ENCODE data around the gene FAM186B. TPM values are rescaled to one million over a fixed set of nuclear protein-coding genes. Genes with fewer than 3 reads are reported as not detected.

Gene FAM186B
- polyA plus RNA-seq, 1 of the 3 experiments (the other 2 are of a cell fraction): 0.16 TPM

DNA sequence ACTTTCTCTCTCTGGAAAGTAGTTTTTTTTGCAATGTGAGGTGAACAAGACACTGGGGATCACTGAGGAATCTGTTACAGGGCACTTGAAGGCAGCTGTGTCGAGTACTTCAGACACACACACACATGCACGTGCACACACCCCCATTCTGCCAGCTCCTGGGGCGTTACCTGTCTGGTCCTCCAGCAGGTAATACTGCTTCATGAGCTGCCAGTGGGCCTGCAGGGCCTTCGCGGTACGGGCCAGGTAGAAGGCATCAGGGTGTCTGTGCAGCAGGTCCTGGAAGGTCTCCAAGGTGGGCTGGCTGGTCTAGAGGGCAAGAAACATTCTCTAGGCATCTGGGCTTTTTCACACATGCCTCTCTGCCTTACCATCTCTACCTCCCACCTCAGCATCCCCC, 42.6 kb downstream of the FAM186B start:
- Histone ChIP-seq H2AFZ (ENCODE audit: low read depth) (no peak overlapping the region), H3K27me3 (ENCODE audit: insufficient read depth) (no peaks in the 10 kb centered on the region), H4K20me1 (ENCODE audit: insufficient read depth) (no peaks in the 10 kb centered on the region), H3K4me3 (ENCODE audit: low read depth in 2 of 2, low read length in 1 of 2) (no peak overlapping the region), H3K36me3 (replicated peaks in 1 of 2; ENCODE audit: control insufficient read depth in 1 of 2, insufficient read depth in 2 of 2, low read length in 1 of 2) (peaks cover 19 to 74% of the 10 kb centered on the region in 2 experiments), H3K9me3 (no peaks in the 10 kb centered on the region), H3K9me2 (no peaks in the 10 kb centered on the region), H3F3A (replicated peaks; ENCODE audit: insufficient read depth) (no peaks in the 10 kb centered on the region), H3K79me2 (ENCODE audit: insufficient read depth) (peaks cover 25% of the 10 kb centered on the region), H3K4me2 (no peak overlapping the region), H3K9ac (no peak overlapping the region), H3K4me1 (ENCODE audit: control insufficient read depth in 1 of 2, insufficient read depth in 2 of 2, low read depth in 1 of 2, low read length in 1 of 2) (peaks cover 0 to 11% of the 10 kb centered on the region in 2 experiments; a peak in 3 of 4 replicates), H3K27ac (ENCODE audit: low read depth in 2 of 2, low read length in 1 of 2) (no peak overlapping the region)
- TF ChIP-seq TAF1 (IDR thresholded peaks at IDR 0.05; ENCODE audit: borderline replicate concordance, low read depth, low read length) (no peak), RCOR1 (IDR thresholded peaks at IDR 0.05; ENCODE audit: low read length) (no peak), POLR2AphosphoS5 (IDR thresholded peaks at IDR 0.05; ENCODE audit: low read depth, low read length) (no peak), RFX5 (IDR thresholded peaks at IDR 0.05; ENCODE audit: low read length) (no peak), GABPA (IDR thresholded peaks at IDR 0.05; ENCODE audit: low read depth) (no peak), TEAD4 (IDR thresholded peaks at IDR 0.05; ENCODE audit: borderline replicate concordance, insufficient read depth) (no peak), NRF1 (IDR thresholded peaks at IDR 0.05; ENCODE audit: low read depth, low read length) (no peak), NFIC (IDR thresholded peaks at IDR 0.05; ENCODE audit: borderline replicate concordance) (no peak), EP300 (IDR thresholded peaks at IDR 0.05; ENCODE audit: borderline replicate concordance in 1 of 2, low read depth in 1 of 2, low read length in 1 of 2) (no peak)
- TF ChIP-seq, protein P1, sequence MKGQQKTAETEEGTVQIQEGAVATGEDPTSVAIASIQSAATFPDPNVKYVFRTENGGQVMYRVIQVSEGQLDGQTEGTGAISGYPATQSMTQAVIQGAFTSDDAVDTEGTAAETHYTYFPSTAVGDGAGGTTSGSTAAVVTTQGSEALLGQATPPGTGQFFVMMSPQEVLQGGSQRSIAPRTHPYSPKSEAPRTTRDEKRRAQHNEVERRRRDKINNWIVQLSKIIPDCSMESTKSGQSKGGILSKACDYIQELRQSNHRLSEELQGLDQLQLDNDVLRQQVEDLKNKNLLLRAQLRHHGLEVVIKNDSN (IDR thresholded peaks at IDR 0.05; ENCODE audit: borderline replicate concordance, low read depth): no peak
- TF ChIP-seq, protein P2, sequence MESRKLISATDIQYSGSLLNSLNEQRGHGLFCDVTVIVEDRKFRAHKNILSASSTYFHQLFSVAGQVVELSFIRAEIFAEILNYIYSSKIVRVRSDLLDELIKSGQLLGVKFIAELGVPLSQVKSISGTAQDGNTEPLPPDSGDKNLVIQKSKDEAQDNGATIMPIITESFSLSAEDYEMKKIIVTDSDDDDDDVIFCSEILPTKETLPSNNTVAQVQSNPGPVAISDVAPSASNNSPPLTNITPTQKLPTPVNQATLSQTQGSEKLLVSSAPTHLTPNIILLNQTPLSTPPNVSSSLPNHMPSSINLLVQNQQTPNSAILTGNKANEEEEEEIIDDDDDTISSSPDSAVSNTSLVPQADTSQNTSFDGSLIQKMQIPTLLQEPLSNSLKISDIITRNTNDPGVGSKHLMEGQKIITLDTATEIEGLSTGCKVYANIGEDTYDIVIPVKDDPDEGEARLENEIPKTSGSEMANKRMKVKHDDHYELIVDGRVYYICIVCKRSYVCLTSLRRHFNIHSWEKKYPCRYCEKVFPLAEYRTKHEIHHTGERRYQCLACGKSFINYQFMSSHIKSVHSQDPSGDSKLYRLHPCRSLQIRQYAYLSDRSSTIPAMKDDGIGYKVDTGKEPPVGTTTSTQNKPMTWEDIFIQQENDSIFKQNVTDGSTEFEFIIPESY (IDR thresholded peaks at IDR 0.05; ENCODE audit: borderline replicate concordance, low read depth): no peak
- TF ChIP-seq, protein P3, sequence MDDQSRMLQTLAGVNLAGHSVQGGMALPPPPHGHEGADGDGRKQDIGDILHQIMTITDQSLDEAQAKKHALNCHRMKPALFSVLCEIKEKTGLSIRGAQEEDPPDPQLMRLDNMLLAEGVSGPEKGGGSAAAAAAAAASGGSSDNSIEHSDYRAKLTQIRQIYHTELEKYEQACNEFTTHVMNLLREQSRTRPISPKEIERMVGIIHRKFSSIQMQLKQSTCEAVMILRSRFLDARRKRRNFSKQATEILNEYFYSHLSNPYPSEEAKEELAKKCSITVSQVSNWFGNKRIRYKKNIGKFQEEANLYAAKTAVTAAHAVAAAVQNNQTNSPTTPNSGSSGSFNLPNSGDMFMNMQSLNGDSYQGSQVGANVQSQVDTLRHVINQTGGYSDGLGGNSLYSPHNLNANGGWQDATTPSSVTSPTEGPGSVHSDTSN (IDR thresholded peaks at IDR 0.05): no peak
- TF ChIP-seq, protein P4, sequence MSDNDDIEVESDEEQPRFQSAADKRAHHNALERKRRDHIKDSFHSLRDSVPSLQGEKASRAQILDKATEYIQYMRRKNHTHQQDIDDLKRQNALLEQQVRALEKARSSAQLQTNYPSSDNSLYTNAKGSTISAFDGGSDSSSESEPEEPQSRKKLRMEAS (IDR thresholded peaks at IDR 0.05; ENCODE audit: low read depth): no peak
- TF ChIP-seq, protein P5, sequence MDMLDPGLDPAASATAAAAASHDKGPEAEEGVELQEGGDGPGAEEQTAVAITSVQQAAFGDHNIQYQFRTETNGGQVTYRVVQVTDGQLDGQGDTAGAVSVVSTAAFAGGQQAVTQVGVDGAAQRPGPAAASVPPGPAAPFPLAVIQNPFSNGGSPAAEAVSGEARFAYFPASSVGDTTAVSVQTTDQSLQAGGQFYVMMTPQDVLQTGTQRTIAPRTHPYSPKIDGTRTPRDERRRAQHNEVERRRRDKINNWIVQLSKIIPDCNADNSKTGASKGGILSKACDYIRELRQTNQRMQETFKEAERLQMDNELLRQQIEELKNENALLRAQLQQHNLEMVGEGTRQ (IDR thresholded peaks at IDR 0.05; ENCODE audit: borderline replicate concordance, low read depth, low read length): no peak
- 100% methylated on average over 3 of the region's 6 CpGs for WGBS (ENCODE audit: low lambda C conversion rate)
- ChIA-PET CTCF (interaction anchor here (1.7 to 4.8 kb wide), 4 partner anchors 9 to 216 kb away, joined by 4 to 20 read pairs (median 12); partner anchors contain the start of gene DNAJC22), POLR2A (interaction anchor here (1.3 kb wide), 1 partner anchor 9 kb away, joined by 3 read pairs; no protein-coding TSS in a partner anchor)
- no peak for DNase-seq
